ENCODE data around the gene MMD. TPM values are rescaled to one million over a fixed set of nuclear protein-coding genes. Genes with fewer than 3 reads are reported as not detected.
"Not testable (repeated sequence)": the region's sequence is repeated elsewhere in the genome, so short reads cannot be mapped to it uniquely, and the experiment has no call there.

MMD gene
- total RNA-seq, result 10 to 100 TPM; 26.6 to 26.8 TPM

GRCh38 chr17:55421179-55421934 is at the start of gene MMD:
MMD (minus strand) TSS chr17:55421835; CDS start chr17:55421695, 140 bp downstream.
- H3K4me1 Mint-ChIP-seq, result peaks cover 39% of the 10 kb centered on the region

GRCh38 chr17:55466671-55467070 is 45.0 kb upstream of the MMD start:
- H3K4me1 Mint-ChIP-seq, result peaks cover 6% of the 10 kb centered on the region
- no peak for DNase-seq
- no peak overlapping the region for H3K27ac Mint-ChIP-seq
- H3K9me3 Mint-ChIP-seq, result no peaks in the 10 kb centered on the region
- H3K36me3 Mint-ChIP-seq, result no peaks in the 10 kb centered on the region
- no peak overlapping the region for H3K4me3 Mint-ChIP-seq
- H3K27me3 Mint-ChIP-seq, result no peaks in the 10 kb centered on the region

More at GRCh38 chr17:55421179-55421934, at the start of gene MMD:
- Mint-ChIP-seq H3K4me3 (peak within 1 kb of the TSS; percentile 88), H3K27me3 (peaks cover 33% of the 10 kb centered on the region), H3K36me3 (peaks cover 38% of the 10 kb centered on the region), H3K9me3 (no peaks in the 10 kb centered on the region), H3K27ac (peak within 1 kb of the TSS; percentile 97)
- DNase-seq, result peak; percentile 35

DNA sequence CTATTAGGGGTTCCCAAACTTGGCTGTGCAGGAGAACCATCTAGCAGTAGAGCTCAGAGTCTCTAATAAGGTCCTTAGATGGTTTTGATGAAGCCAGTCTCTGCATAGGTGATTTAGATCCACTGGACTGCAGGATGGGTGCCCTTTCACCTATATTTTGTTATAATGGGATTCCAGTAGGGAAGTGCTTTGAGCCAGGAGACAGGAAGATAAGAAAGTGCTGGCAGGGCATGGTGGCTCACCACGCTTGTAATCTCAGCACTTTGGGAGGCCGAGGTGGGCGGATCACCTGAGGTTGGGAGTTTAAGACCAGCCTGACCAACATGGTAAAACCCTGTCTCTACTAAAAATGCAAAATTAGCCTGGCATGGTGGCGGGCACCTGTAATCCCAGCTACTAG is 44.1 kb upstream of the MMD start:
- H3K9me3 Mint-ChIP-seq, H3K4me3 Mint-ChIP-seq, H3K4me1 Mint-ChIP-seq, DNase-seq, H3K36me3 Mint-ChIP-seq, H3K27ac Mint-ChIP-seq, H3K27me3 Mint-ChIP-seq: not testable (repeated sequence)

DNA sequence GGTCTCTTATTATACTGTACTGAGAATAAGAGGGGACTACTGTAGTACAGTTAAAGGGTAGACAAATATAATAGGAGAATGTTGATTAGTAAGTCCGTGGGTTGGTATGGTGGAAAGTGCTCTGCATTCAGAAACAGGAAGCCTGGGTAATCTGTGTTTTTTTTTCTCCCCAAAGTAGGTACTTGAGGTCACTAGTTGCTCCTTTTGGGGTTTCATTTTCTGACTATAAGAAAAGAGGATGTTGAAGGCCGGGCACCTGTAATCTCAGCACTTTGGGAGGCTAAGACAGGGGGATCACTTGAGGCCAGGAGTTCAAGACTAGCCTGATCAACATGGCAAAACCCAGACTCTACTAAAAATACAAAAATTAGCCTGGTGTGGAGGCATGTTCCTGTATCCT is 42.0 kb upstream of the MMD start:
- peaks cover 14% of the 10 kb centered on the region for H3K4me1 Mint-ChIP-seq
- no peaks in the 10 kb centered on the region for H3K27me3 Mint-ChIP-seq
- DNase-seq, result peak; percentile 2
- no peaks in the 10 kb centered on the region for H3K36me3 Mint-ChIP-seq
- H3K9me3 Mint-ChIP-seq, result no peaks in the 10 kb centered on the region
- no peak overlapping the region for H3K4me3 Mint-ChIP-seq
- H3K27ac Mint-ChIP-seq, result no peak overlapping the region

DNA sequence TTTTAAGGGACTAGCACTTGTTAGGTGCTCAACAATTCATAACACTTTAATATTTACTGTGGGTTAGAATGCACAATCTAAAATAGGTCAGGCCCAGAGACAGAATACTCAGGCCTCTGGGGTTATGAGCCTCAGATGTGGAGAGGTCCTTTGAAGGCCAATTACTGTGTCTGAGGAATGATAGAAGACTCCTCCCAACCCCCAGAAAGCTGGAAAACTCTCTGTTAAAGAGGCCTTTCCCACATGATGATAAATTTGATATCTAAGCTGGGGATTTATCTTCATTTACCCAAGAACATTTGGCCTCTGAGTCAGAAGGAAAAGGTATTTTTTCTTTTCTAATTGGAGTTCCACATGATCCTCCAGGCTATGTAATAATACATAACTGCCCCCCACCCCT is 41.1 kb upstream of the MMD start:
- H3K4me3 Mint-ChIP-seq, result no peak overlapping the region
- no peak overlapping the region for H3K27ac Mint-ChIP-seq
- no peaks in the 10 kb centered on the region for H3K36me3 Mint-ChIP-seq
- no peaks in the 10 kb centered on the region for H3K9me3 Mint-ChIP-seq
- no peaks in the 10 kb centered on the region for H3K27me3 Mint-ChIP-seq
- no peak for DNase-seq
- H3K4me1 Mint-ChIP-seq, result peaks cover 15% of the 10 kb centered on the region

DNA sequence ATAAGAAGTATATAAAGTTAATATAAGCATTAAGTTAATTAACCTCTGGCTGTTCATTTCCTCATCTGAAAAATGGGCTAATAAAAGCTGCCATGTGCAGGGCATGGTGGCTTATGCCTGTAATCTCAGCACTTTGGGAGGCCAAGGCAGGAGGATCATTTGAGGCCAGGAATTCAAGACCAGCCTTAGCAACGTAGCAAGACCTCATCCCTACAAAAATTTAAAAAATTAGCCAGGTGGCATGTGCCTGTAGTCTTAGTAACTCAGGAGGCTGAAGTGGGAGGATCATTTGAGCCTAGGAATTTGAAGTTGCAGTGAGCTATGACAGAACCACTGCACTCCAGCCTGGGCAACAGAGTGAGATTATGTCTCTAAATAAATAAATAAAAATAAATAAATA is 40.6 kb upstream of the MMD start:
- Mint-ChIP-seq H3K36me3 (no peaks in the 10 kb centered on the region), H3K27ac (no peak overlapping the region), H3K4me1 (peaks cover 15% of the 10 kb centered on the region), H3K9me3 (no peaks in the 10 kb centered on the region), H3K27me3 (no peaks in the 10 kb centered on the region), H3K4me3 (no peak overlapping the region)
- no peak for DNase-seq

DNA sequence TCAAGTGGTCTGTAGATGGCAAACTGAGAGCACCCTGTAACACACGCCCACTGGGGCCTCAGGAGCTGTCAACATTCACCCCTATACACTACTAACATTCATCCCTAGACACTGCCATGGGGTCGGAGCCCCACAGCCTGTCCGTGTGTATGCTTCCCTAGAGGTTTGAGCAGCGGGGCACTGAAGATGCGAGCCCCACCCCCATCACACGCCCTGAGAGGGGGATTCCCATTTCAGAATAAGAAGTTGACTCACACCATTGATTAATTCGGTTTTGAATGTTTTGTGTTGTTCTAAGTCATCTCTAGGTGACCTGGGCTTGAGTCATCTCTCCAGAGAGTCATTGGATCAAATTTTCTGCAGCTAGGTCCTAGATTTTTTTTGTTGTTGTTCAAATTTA is 37.3 kb upstream of the MMD start:
- DNase-seq, result peak; percentile 52
- H3K36me3 Mint-ChIP-seq, result no peaks in the 10 kb centered on the region
- H3K27ac Mint-ChIP-seq, result no peak overlapping the region

GRCh38 chr17:55458287-55458900 is 36.8 kb upstream of the MMD start:
- Mint-ChIP-seq H3K27me3 (peaks cover 3% of the 10 kb centered on the region), H3K9me3 (no peaks in the 10 kb centered on the region), H3K36me3 (no peaks in the 10 kb centered on the region), H3K4me1 (peaks cover 10% of the 10 kb centered on the region), H3K4me3 (no peak overlapping the region), H3K27ac (no peak overlapping the region)
- no peak for DNase-seq

More for the DNA sequence above, 37.3 kb upstream of the MMD start:
- Mint-ChIP-seq H3K9me3 (no peaks in the 10 kb centered on the region), H3K4me1 (peaks cover 15% of the 10 kb centered on the region), H3K4me3 (no peak overlapping the region), H3K27me3 (peaks cover 3% of the 10 kb centered on the region)

- no peak for DNase-seq
- peaks cover 3% of the 10 kb centered on the region for H3K27me3 Mint-ChIP-seq
- no peaks in the 10 kb centered on the region for H3K9me3 Mint-ChIP-seq
- H3K27ac Mint-ChIP-seq, result no peak overlapping the region
- H3K4me3 Mint-ChIP-seq, result no peak overlapping the region
- H3K36me3 Mint-ChIP-seq, result no peaks in the 10 kb centered on the region
- peaks cover 10% of the 10 kb centered on the region for H3K4me1 Mint-ChIP-seq
Measured at GRCh38 chr17:55456307-55457240, 34.9 kb upstream of the MMD start.

DNA sequence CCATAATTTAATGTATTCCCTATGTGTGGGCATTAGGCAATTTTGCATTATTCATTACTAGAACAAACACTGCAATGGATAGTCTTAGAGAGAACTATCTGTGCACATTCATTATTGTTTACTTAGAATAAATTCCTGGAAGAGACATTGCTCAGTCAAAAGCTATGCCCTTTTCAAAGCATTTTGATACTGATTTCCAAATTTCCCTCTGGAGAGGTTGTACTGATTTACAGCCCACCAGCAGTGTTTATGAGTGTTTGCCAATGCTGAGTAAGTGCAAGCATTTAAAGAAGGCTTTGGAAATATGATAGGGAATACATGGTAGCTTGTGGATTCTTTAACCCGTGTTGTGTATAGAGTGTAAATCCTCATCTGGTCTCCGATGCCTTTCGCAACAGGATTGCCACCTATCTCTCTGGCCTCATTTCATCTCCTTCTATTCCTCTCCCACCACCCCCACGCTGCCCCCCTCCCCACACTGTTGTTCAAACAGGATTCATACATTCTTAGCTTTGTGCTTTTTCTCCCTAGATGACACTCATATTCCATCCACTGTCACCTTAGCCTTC is 33.4 kb upstream of the MMD start:
- no peak for DNase-seq
- peaks cover 13% of the 10 kb centered on the region for H3K4me1 Mint-ChIP-seq

DNA sequence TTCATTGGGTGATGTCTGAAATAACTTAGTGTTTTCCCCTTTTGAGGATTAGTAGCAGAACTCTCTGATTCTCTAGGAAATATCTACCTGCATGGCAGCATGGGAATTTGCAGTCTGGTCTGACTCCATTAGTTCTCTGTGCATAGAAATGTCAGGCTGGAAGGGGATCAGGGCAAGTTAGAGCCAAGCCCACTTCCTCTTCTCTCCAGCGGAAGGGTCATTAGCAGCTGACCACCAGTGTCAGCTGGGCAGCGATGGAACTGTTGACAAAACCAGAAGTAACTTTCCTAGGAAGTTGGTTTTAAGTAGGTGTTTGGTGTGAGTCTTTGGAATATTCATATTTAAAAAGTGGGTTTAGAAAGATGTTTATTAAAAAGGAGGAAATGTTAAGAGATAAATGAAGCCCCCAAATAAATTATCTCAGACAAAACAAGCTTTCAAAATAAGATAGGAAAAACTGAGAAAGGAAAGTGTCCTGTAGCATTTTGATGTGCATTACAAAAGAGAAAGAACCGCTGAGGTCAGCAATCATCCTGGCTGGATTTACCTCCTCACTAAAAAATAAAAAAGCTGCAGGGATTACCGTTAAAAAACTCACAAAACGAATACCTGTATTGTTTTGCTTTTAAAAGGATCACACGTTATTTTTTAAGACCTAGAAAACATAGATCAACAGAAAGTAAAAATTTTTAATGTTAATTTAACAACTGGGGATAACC is 32.4 kb upstream of the MMD start:
- H3K36me3 Mint-ChIP-seq, result no peaks in the 10 kb centered on the region
- no peak overlapping the region for H3K27ac Mint-ChIP-seq
- no peaks in the 10 kb centered on the region for H3K9me3 Mint-ChIP-seq
- no peak for DNase-seq
- H3K4me1 Mint-ChIP-seq, result peaks cover 8% of the 10 kb centered on the region
- peaks cover 3% of the 10 kb centered on the region for H3K27me3 Mint-ChIP-seq
- H3K4me3 Mint-ChIP-seq, result no peak overlapping the region

More for the DNA sequence above, 33.4 kb upstream of the MMD start:
- no peak overlapping the region for H3K27ac Mint-ChIP-seq
- H3K36me3 Mint-ChIP-seq, result no peaks in the 10 kb centered on the region
- no peaks in the 10 kb centered on the region for H3K9me3 Mint-ChIP-seq
- H3K27me3 Mint-ChIP-seq, result peaks cover 3% of the 10 kb centered on the region
- H3K4me3 Mint-ChIP-seq, result no peak overlapping the region

GRCh38 chr17:55452139-55452790 is 30.6 kb upstream of the MMD start:
- Mint-ChIP-seq H3K27me3 (peaks cover 8% of the 10 kb centered on the region), H3K4me1 (peaks cover 3% of the 10 kb centered on the region), H3K36me3 (no peaks in the 10 kb centered on the region), H3K27ac (no peak overlapping the region), H3K9me3 (no peaks in the 10 kb centered on the region), H3K4me3 (no peak overlapping the region)
- no peak for DNase-seq

DNA sequence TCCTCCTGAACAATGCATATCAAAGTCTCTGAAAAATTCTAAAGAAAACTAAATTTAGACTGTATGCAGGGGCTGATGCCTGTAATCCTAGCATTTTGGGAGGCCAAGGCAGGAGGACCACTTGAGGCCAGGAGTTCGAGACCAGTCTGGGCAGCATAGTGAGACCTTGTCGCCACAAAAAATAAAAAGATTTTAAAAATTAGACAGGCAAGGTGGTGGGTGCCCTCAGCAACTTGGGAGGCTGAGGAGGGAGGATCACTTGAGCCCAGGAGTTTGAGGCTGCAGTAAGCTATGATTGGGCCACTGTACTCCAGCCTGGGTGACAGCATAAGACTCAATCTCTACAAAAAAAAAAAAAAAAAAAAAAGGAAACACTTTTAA is 30.1 kb upstream of the MMD start:
- H3K9me3 Mint-ChIP-seq, result no peaks in the 10 kb centered on the region
- no peak overlapping the region for H3K4me3 Mint-ChIP-seq
- DNase-seq, result no peak
- H3K4me1 Mint-ChIP-seq, result peaks cover 3% of the 10 kb centered on the region
- H3K27me3 Mint-ChIP-seq, result peaks cover 6% of the 10 kb centered on the region
- no peak overlapping the region for H3K27ac Mint-ChIP-seq
- H3K36me3 Mint-ChIP-seq, result no peaks in the 10 kb centered on the region

- H3K9me3 Mint-ChIP-seq, result no peaks in the 10 kb centered on the region
Measured at GRCh38 chr17:55451203-55451641, 29.6 kb upstream of the MMD start.

More at GRCh38 chr17:55451203-55451641, 29.6 kb upstream of the MMD start:
- Mint-ChIP-seq H3K27me3 (peaks cover 5% of the 10 kb centered on the region), H3K36me3 (no peaks in the 10 kb centered on the region), H3K4me3 (no peak overlapping the region), H3K4me1 (peaks cover 5% of the 10 kb centered on the region), H3K27ac (no peak overlapping the region)
- DNase-seq, result no peak
